CD4-positive, alpha-beta T cell (primary cell): ENCODE measurements around the gene MRPL21. TPM values are rescaled to one million over a fixed set of nuclear protein-coding genes. Genes with fewer than 3 reads are reported as not detected.

Source experiments
- ATAC-seq: fragments of 200-7000 bp; cut with Tn5 transposase; one replicate; pipeline ENCODE4 v1.10.0; 2022; ENCODE audit warnings: mild to moderate bottlenecking; ENCODE audit not compliant: poor library complexity
- CTCF ChIA-PET: fragments of 350-600 bp; sonication (Branson Sonifier 250); formaldehyde crosslinking; loops from one replicate; lab custom pipeline; 2021; ENCODE audit warnings: antibody characterized with exemption, inconsistent platforms; lab: Charles Lee
- POLR2A ChIA-PET: fragments of 350-600 bp; sonication (Branson Sonifier 250); formaldehyde crosslinking; loops from one replicate; lab custom pipeline; 2021; ENCODE audit warnings: antibody characterized with exemption, inconsistent platforms; lab: Charles Lee
- DNase-seq, 14 experiments: peaks; one replicate each; pipeline ENCODE4 v3.0.0-alpha.2; 2013 to 2020; ENCODE audit warnings: mixed read lengths in 2 of 14
- H3K27ac ChIP-seq, 2 donors: one replicate each; pipeline versions ENCODE4 v1.5.1 to v1.7.0; 2013; ENCODE audit warnings: low read length in 2 of 2, low read depth in 1 of 2, mild to moderate bottlenecking in 1 of 2
- H3K27me3 ChIP-seq, 2 experiments: 1 replicate in 1 of 2; 2 replicates in 1 of 2; pipeline versions ENCODE4 v1.6.1 to v1.7.0; 2013; ENCODE audit warnings: low read length in 2 of 2, control low read depth in 1 of 2, mild to moderate bottlenecking in 1 of 2, moderate library complexity in 1 of 2; ENCODE audit not compliant: insufficient read depth in 2 of 2, control insufficient read depth in 1 of 2
- H3K36me3 ChIP-seq: one replicate; pipeline ENCODE4 v1.6.1; 2013; ENCODE audit warnings: low read length, control low read depth; ENCODE audit not compliant: insufficient read depth
- H3K4me1 ChIP-seq: one replicate; pipeline ENCODE4 v1.6.1; 2013; ENCODE audit warnings: low read length, control low read depth; ENCODE audit not compliant: insufficient read depth
- H3K4me3 ChIP-seq: one replicate; pipeline ENCODE4 v1.5.1; 2013; ENCODE audit warnings: mild to moderate bottlenecking, low read length, moderate library complexity
- H3K9me3 ChIP-seq, 2 experiments: 1 replicate in 1 of 2; 2 replicates in 1 of 2; pipeline versions ENCODE4 v1.6.1 to v1.7.0; 2013; ENCODE audit warnings: low read length in 2 of 2, mild to moderate bottlenecking in 2 of 2, control low read depth in 1 of 2, moderate library complexity in 1 of 2; ENCODE audit not compliant: control insufficient read depth in 1 of 2, insufficient read depth in 1 of 2
- H3K27ac Mint-ChIP-seq: one replicate; pipeline ENCODE4 v1.8.0; 2020; ENCODE audit warnings: mixed read lengths
- H3K27me3 Mint-ChIP-seq: one replicate; pipeline ENCODE4 v1.8.0; 2021; ENCODE audit warnings: mixed read lengths
- H3K36me3 Mint-ChIP-seq: one replicate; pipeline ENCODE4 v1.8.0; 2021; ENCODE audit warnings: low read depth, mixed read lengths
- H3K4me1 Mint-ChIP-seq: one replicate; pipeline ENCODE4 v1.8.0; 2021; ENCODE audit warnings: low read depth, mixed read lengths
- H3K4me3 Mint-ChIP-seq: one replicate; pipeline ENCODE4 v1.8.0; 2020; ENCODE audit warnings: mild to moderate bottlenecking, mixed read lengths
- H3K9me3 Mint-ChIP-seq: one replicate; pipeline ENCODE4 v1.8.0; 2020; ENCODE audit warnings: mixed read lengths
- CTCF ChIP-seq: fragments of 200-600 bp; IDR thresholded peaks from one replicate; pipeline ENCODE4 v1.8.0; 2022; ENCODE audit warnings: antibody characterized with exemption, mild to moderate bottlenecking
- intact Hi-C, 2 experiments: fragments of 100-400 bp; cut with DNase I in 1 of 2; cut with micrococcal nuclease in 1 of 2; formaldehyde crosslinking; loops; one replicate each; pipeline versions ENCODE4 v1.15.1 to v1.9.0; 2023 to 2025; cut with DNase I, micrococcal nuclease
- total RNA-seq, 174 experiments: library from RNA in 2 of 174; stranded (reverse) in 2 of 174; gene quantifications; one replicate each; pipeline ENCODE4 v1.2.3 and lab custom pipeline; 2021 to 2026

Gene MRPL21
- total RNA-seq, 2 experiments from 2014 or later: 47.5 to 48.0 TPM

GRCh38 chr11:68924073-68924925, 20.7 kb upstream of the MRPL21 start:
- no peak overlapping the region for H3K27ac Mint-ChIP-seq
- peaks cover 24 to 27% of the 10 kb centered on the region in 2 experiments for H3K9me3 ChIP-seq
- H3K4me1 ChIP-seq: no peaks in the 10 kb centered on the region
- POLR2A ChIA-PET: no interaction called here
- DNase-seq: no peak
- H3K36me3 Mint-ChIP-seq: peaks cover 98% of the 10 kb centered on the region
- H3K27me3 ChIP-seq: no peaks in the 10 kb centered on the region
- H3K27ac ChIP-seq: no peak overlapping the region
- no peak overlapping the region for H3K4me3 ChIP-seq
- intact Hi-C loops: no loop called here
- H3K4me1 Mint-ChIP-seq: no peaks in the 10 kb centered on the region
- TF ChIP-seq CTCF: no peak
- no peaks in the 10 kb centered on the region for H3K27me3 Mint-ChIP-seq
- ATAC-seq: no peak
- H3K36me3 ChIP-seq: peaks cover 76% of the 10 kb centered on the region
- CTCF ChIA-PET: interaction anchor here (0.5 kb wide), 1 partner anchor 430 kb away, joined by 4 read pairs; no protein-coding TSS in a partner anchor
- H3K4me3 Mint-ChIP-seq: no peak overlapping the region
- peaks cover 5% of the 10 kb centered on the region for H3K9me3 Mint-ChIP-seq

GRCh38 chr11:68923614-68924013, 20.0 kb upstream of the MRPL21 start:
- Histone ChIP-seq H3K4me3 (no peak overlapping the region), H3K9me3 (peaks cover 24 to 27% of the 10 kb centered on the region in 2 experiments), H3K4me1 (no peaks in the 10 kb centered on the region), H3K27ac (no peak overlapping the region), H3K36me3 (peaks cover 69% of the 10 kb centered on the region), H3K27me3 (no peaks in the 10 kb centered on the region)
- ATAC-seq: no peak
- CTCF ChIA-PET: interaction anchor here (0.5 kb wide), 1 partner anchor 429 kb away, joined by 4 read pairs; no protein-coding TSS in a partner anchor
- Mint-ChIP-seq H3K36me3 (peaks cover 98% of the 10 kb centered on the region), H3K9me3 (peaks cover 5% of the 10 kb centered on the region), H3K27ac (no peak overlapping the region), H3K27me3 (no peaks in the 10 kb centered on the region), H3K4me3 (no peak overlapping the region), H3K4me1 (no peaks in the 10 kb centered on the region)
- intact Hi-C loops: no loop called here
- DNase-seq: no peak
- POLR2A ChIA-PET: no interaction called here
- no peak for TF ChIP-seq CTCF

- TF ChIP-seq CTCF: no peak
- no peak for DNase-seq
- H3K9me3 Mint-ChIP-seq: no peaks in the 10 kb centered on the region
- H3K4me3 ChIP-seq: no peak overlapping the region
- H3K4me1 Mint-ChIP-seq: no peaks in the 10 kb centered on the region
- peaks cover 83% of the 10 kb centered on the region for H3K36me3 Mint-ChIP-seq
- H3K27ac ChIP-seq: no peak overlapping the region
- H3K27ac Mint-ChIP-seq: no peak overlapping the region
- H3K36me3 ChIP-seq: peaks cover 65% of the 10 kb centered on the region
- intact Hi-C loops: no loop called here
- no peaks in the 10 kb centered on the region for H3K27me3 Mint-ChIP-seq
- ATAC-seq: no peak
- no peaks in the 10 kb centered on the region for H3K27me3 ChIP-seq
- H3K9me3 ChIP-seq: no peaks in the 10 kb centered on the region
- no peak overlapping the region for H3K4me3 Mint-ChIP-seq
- H3K4me1 ChIP-seq: no peaks in the 10 kb centered on the region
- ChIA-PET CTCF (no interaction called here), POLR2A (no interaction called here)
These were observed 12.8 kb upstream of the MRPL21 start for GRCh38 chr11:68916439-68916838.
